HT-29 (cell line): ENCODE data around the gene ATP2C2. TPM values are rescaled to one million over a fixed set of nuclear protein-coding genes. Genes with fewer than 3 reads are reported as not detected.
A peak's percentile ranks its signal among the peaks of the same experiment; 100 is the strongest.
"Not testable (repeated sequence)": the region's sequence is repeated elsewhere in the genome, so short reads cannot be mapped to it uniquely, and the experiment has no call there.

Source experiments
- DNase-seq: peaks from one replicate; pipeline ENCODE4 v3.0.0-alpha.2; 2015; ENCODE audit warnings: low spot score
- total RNA-seq: library from RNA; depleted of rRNA; stranded (reverse); fragments of >200 nt; shearing (Covaris generic); gene quantifications from 2 replicates; pipeline ENCODE4 v1.2.3, GENCODE V29; 2014

Gene ATP2C2
- total RNA-seq, 1 experiment from 2014 or later: 72.4 TPM

DNA sequence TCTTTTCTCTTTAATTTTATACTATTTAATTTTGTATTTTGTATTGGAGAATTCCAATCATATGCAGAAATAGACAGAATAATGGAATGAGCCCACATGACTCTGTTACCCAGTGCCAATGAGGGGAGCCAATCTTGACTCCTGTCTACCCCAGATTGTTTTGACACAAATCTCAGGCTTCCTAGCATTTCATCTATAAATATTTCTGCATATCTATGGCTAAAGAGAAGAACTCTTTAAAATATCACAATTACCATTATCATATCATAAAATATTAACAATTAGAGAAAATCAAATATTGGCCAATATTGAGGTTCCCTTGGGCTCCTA lies 23.7 kb downstream of the ATP2C2 start:
- no peak for DNase-seq

- not testable (repeated sequence) for DNase-seq
Measured at GRCh38 chr16:84396082-84396481, 27.7 kb downstream of the ATP2C2 start.

- DNase-seq: peak; percentile 90
Measured at GRCh38 chr16:84396537-84397008, 28.2 kb downstream of the ATP2C2 start.

DNA sequence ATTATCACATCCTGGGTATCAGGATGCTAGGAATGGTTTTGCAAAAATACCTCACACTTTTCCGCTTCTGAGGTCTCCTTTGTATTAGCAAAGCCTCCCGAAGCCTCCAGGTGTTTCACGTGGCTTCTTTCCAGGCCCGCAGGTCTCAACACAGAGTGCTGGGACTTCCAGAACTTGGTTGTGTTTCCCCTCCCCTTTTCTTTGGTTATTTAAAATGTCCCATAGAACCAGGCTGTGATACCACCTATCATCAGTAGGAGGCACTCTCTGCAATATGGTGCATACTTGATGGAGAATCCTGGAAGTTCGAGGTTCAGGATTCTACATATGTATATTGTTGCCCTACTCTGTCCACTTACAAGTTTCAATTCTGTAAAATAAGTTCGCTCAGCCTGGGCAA lies 28.8 kb downstream of the ATP2C2 start:
- DNase-seq: peak; percentile 72

DNA sequence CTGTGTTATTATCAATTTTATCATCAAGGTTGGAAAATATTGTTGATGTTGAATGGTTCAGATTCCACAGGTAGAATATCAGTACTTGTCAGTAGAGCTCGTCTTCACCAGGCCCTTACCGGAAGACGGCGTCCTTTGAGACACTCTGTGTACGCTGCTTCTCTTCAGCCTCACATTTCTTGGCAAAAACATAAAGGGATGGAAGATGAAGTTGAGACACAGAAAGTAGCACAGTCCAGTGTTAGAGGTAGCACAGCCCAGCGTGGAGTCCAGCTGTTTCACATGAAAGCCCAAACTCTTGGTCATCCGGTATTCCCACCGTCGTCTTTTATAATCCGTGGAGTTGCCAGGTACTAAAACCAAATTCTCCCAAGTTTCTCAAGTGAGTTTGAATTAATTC lies 30.4 kb downstream of the ATP2C2 start:
- DNase-seq: no peak

- DNase-seq: not testable (repeated sequence)
Measured at GRCh38 chr16:84399912-84400311, 31.6 kb downstream of the ATP2C2 start.

GRCh38 chr16:84403435-84403834 lies 35.1 kb downstream of the ATP2C2 start:
- not testable (repeated sequence) for DNase-seq

GRCh38 chr16:84404324-84404723 lies 36.0 kb downstream of the ATP2C2 start:
- DNase-seq: no peak

GRCh38 chr16:84404936-84405639 lies 36.8 kb downstream of the ATP2C2 start:
- no peak for DNase-seq

GRCh38 chr16:84406006-84406963 lies 37.9 kb downstream of the ATP2C2 start:
- no peak for DNase-seq

DNA sequence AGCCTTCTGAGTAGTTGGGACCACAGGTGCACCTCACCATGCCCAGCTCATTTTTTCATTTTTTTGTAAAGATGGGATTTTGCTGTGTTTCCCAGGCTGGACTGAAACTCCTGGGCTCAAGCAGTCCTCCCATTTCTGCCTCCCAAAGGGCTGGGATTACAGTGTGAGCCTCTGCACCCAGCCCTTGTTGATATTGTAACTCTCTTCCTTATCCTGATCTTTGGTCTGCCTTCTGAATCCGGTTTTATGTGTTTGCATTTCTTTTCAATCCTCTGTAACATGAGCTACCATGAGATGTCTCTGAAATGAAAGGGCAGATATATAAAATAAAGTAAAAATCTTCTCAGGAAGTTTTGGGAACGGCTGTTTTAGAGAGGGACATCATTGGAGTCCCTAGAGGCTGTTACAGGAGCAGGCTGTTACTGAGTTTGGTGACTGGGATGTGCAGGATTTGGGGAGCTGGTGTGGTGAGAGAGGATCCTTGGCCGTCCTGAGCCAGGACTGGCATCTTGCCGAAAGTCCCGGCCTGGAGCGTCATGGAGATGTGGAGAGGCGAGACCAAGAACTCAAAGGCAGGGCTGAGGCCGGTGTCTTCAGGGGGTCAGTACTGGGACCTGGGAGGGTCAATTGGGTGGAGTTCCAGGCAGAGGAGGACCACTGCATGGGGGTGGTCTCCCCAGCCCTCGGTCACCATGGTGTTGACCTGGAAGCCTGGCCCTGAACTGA lies 39.4 kb downstream of the ATP2C2 start:
- DNase-seq: no peak

GRCh38 chr16:84408314-84408690 lies 40.0 kb downstream of the ATP2C2 start:
- DNase-seq: no peak

- no peak for DNase-seq
Measured at GRCh38 chr16:84408856-84409255, 40.5 kb downstream of the ATP2C2 start.

- DNase-seq: peak; percentile 38
Measured at GRCh38 chr16:84410361-84411138, 42.2 kb downstream of the ATP2C2 start.

- DNase-seq: no peak
Measured at GRCh38 chr16:84411768-84412167, 43.4 kb downstream of the ATP2C2 start.

DNA sequence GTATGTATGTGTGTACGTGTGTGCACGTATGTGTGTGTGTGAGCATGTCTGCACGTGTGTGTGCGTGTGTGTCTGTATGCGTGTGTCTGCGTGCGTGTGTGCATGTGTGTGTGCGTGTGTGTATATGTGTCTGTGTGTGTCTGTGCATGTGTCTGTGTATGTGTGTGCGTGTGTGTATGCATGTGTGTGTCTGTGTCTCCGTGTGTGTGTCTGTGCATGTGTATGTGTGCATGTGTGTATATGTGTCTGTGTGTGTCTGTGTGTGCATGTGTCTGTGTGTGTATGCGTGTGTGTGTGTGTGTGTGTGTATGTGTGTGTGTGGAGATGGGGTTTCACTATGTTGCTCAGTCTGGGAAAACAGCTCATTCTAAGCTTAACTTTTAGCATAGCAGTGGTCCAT lies 43.9 kb downstream of the ATP2C2 start:
- DNase-seq: no peak

DNA sequence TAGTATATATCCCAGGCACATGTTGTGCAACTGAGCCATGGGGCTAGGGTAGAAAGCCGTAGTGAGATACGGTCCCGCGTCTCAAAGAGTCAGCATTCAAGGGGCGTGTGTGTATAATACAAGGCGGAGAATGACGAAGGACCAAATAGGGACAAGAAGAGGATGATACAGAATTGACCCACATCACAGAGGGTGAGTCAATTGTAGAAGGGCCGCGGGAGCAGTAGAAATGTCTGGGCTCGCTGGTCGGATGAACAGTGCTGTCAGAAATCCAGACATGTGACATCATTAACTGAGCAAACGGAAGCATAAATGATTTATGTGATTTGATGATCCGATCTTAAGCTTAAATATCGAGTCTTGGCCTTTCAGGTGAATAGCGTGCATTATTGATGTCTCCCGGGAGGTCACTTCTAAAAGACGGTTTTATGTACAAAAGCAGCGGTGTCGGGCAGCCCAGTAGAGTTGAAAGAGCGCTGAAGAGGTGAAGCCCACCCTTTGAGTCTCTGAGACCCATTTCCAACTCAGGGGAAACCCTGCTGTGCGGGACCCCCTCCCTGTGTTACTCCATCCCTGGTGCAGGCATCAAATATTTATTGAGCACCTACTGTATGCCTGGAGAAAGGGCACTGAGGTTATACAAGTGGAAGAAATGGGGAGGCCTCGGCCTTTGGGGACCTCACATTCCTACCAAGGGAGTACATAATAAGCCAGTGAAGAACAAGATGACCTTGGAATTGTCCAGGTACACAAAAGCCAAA lies 45.1 kb downstream of the ATP2C2 start:
- DNase-seq: no peak

GRCh38 chr16:84414789-84415326 lies 46.5 kb downstream of the ATP2C2 start:
- DNase-seq: no peak

DNA sequence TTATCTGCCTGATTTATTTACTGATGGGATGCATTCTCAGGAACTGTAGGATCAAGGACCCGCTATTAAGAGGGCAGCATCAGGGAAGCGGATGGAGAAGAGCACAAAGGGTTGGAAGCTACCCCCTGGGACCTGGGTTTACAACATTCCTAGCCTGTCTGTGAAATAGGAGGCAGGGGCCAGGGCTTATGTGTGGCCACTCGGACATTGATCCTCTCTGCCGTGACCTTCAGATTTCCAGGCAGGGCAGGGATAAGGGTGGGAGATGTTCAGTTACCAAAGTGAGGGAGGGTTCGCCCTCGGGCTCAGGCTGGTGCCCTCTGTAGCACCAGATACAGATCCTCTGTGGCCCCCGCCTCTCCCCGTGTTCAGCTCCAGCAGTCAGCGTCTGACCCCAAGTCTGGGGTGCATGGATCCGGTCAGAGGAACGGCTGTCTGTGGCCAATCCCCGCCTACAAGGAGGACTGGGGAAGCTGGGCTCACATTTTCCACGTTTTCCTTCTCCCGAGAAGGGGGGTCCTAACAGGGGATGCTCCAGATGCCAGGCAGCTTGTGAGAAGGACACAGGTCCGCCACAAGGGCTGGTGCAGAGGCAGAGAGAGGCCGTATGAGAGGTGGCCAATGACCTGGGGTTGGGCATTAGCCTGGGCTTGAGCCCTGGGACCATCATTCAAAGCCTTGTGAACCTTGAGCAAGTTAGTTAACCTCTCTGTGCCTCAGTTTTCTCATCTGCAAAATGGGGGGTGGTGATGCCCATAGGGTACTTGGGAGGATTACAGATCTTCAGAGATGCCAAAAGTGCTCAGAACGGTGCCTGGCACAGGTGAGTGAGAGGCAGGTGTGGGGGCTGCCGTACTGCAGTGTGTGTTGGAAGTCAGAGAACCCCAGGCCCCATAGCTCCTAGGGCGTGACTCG lies 48.3 kb downstream of the ATP2C2 start:
- no peak for DNase-seq
